Activated naive CD8-positive, alpha-beta T cell treated with anti-CD3 and anti-CD28 coated beads, Interleukin-2, amount 50 U/mL, for 16 hours (primary cell): ENCODE data around the gene HOMER3.

Source experiments
- DNase-seq: peaks from one replicate; pipeline ENCODE4 v3.0.0-alpha.2; 2020; ENCODE audit warnings: low read depth, low spot score

The HOMER3 gene

DNA sequence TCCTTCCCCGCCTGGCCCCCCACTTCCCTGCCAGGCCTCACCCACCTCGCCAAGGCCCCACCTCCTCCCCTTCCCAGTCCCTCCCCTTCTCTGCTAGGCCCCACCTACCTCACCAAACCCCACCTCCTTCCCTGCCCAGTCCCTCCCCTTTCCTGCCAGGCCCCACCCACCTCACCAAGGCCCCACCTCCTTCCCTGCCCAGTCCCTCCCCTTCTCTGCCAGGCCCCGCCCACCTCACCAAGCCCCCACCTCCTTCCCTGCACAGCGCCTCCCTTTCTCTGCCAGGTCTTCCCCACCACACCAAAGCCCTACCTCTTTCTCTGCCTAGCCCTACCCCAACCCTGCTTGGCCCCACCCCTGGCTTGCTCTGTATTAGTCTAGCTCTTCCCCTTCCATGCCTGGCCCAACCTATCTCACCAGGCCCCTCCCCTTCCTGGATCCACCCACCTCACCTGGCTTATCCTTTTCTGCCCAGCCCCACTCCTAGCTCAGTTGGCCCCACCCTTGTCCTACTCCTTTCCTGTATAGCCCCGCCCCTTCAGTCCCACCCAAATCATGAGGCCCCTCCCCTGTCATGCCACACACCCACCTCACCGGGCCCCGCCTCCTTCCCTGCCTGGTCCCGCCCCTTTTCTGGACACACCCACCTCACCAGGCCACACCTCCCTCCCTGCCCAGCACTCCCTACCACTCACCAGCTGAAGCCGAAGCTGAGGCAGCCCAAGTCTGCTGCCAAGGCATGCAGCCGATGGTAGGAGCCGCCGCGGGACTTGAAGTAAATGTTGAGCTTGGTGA is 61.2 kb downstream of the HOMER3 start:
- DNase-seq, result no peak
